Osteoblast (primary cell): ENCODE measurements around the gene CLEC1B. TPM values are rescaled to one million over a fixed set of nuclear protein-coding genes. Genes with fewer than 3 reads are reported as not detected.
"Not testable (repeated sequence)": the region's sequence is repeated elsewhere in the genome, so short reads cannot be mapped to it uniquely, and the experiment has no call there.

Source experiments
- DNase-seq: peaks from one replicate; pipeline ENCODE4 v3.0.0; 2011; ENCODE audit warnings: low spot score, mixed read lengths; ENCODE audit not compliant: insufficient read length; ENCODE audit errors: missing footprints
- H2AFZ ChIP-seq: 2 replicates; pipeline ENCODE4 v1.6.0; 2011; ENCODE audit warnings: mild to moderate bottlenecking, low read length
- H3K27ac ChIP-seq: 2 replicates; pipeline ENCODE4 v1.5.1; 2011; ENCODE audit warnings: mild to moderate bottlenecking, low read depth, low read length, moderate library complexity
- H3K27me3 ChIP-seq: 2 replicates; pipeline ENCODE4 v1.6.0; 2012; ENCODE audit warnings: mild to moderate bottlenecking, control low read depth, inconsistent platforms, low read length, moderate library complexity; ENCODE audit not compliant: insufficient read depth
- H3K36me3 ChIP-seq: 2 replicates; pipeline ENCODE4 v1.5.1; 2011; ENCODE audit warnings: mild to moderate bottlenecking, low read length, control low read depth, moderate library complexity; ENCODE audit not compliant: insufficient read depth
- H3K4me1 ChIP-seq: 2 replicates; pipeline ENCODE4 v1.5.1; 2011; ENCODE audit warnings: mild to moderate bottlenecking, low read length, control low read depth, moderate library complexity; ENCODE audit not compliant: insufficient read depth
- H3K4me2 ChIP-seq: 2 replicates; pipeline ENCODE4 v1.6.0; 2011; ENCODE audit warnings: mild to moderate bottlenecking, low read length; ENCODE audit not compliant: insufficient read depth
- H3K4me3 ChIP-seq: fragments of 200-600 bp; sonication (generic); 3 replicates; pipeline ENCODE4 v1.5.1; 2012; ENCODE audit warnings: mild to moderate bottlenecking, low read length, inconsistent platforms; ENCODE audit not compliant: insufficient read depth
- H3K79me2 ChIP-seq: 2 replicates; pipeline ENCODE4 v1.6.0; 2012; ENCODE audit warnings: mild to moderate bottlenecking, low read length, control low read depth, inconsistent platforms; ENCODE audit not compliant: insufficient read depth
- H3K9me3 ChIP-seq: 2 replicates; pipeline ENCODE4 v1.5.1; 2011; ENCODE audit warnings: low read depth, low read length, control low read depth
- H4K20me1 ChIP-seq: 2 replicates; pipeline ENCODE4 v1.6.0; 2012; ENCODE audit warnings: mild to moderate bottlenecking, low read length, control low read depth; ENCODE audit not compliant: insufficient read depth
- CTCF ChIP-seq: IDR thresholded peaks from 2 replicates; pipeline ENCODE4 v1.5.1; 2011; ENCODE audit warnings: mild to moderate bottlenecking, low read depth, low read length, moderate library complexity; ENCODE audit errors: extremely low read depth
- total RNA-seq: library from RNA; depleted of rRNA; stranded (reverse); fragments of >200 nt; gene quantifications from 2 replicates; pipeline ENCODE4 v1.2.3, GENCODE V29; 2012

The CLEC1B gene
- total RNA-seq, 1 donor: not detected

- Histone ChIP-seq H3K27me3 (no peaks in the 10 kb centered on the region), H3K4me3 (peak overlapping the region; percentile 26), H3K36me3 (no peaks in the 10 kb centered on the region), H2AFZ (peak overlapping the region; percentile 67), H4K20me1 (no peaks in the 10 kb centered on the region), H3K4me1 (peaks cover 12% of the 10 kb centered on the region), H3K79me2 (no peaks in the 10 kb centered on the region), H3K4me2 (peak overlapping the region; percentile 45), H3K9me3 (no peaks in the 10 kb centered on the region), H3K27ac (peak overlapping the region; percentile 74)
- DNase-seq: no peak
- no peak for TF ChIP-seq CTCF
Observed at GRCh38 chr12:10027311-10027710, 28.4 kb upstream of the CLEC1B start.

GRCh38 chr12:10026666-10027065 lies 27.7 kb upstream of the CLEC1B start:
- H4K20me1 ChIP-seq, H3K4me3 ChIP-seq, H3K9me3 ChIP-seq, H3K36me3 ChIP-seq, H2AFZ ChIP-seq, DNase-seq, H3K79me2 ChIP-seq, H3K27me3 ChIP-seq, H3K4me2 ChIP-seq: not testable (repeated sequence)
- Histone ChIP-seq H3K27ac (peak overlapping the region; percentile 74), H3K4me1 (peaks cover 12% of the 10 kb centered on the region)

GRCh38 chr12:10025236-10025635 lies 26.3 kb upstream of the CLEC1B start:
- TF ChIP-seq CTCF: no peak
- H3K4me3 ChIP-seq: no peak overlapping the region
- DNase-seq: no peak
- no peaks in the 10 kb centered on the region for H3K79me2 ChIP-seq
- no peaks in the 10 kb centered on the region for H3K9me3 ChIP-seq
- H3K36me3 ChIP-seq: no peaks in the 10 kb centered on the region
- no peaks in the 10 kb centered on the region for H4K20me1 ChIP-seq
- H3K4me1 ChIP-seq: peaks cover 6% of the 10 kb centered on the region
- no peaks in the 10 kb centered on the region for H3K27me3 ChIP-seq
- no peak overlapping the region for H2AFZ ChIP-seq
- H3K27ac ChIP-seq: no peak overlapping the region
- H3K4me2 ChIP-seq: no peak overlapping the region

- no peak overlapping the region for H3K27ac ChIP-seq
- no peaks in the 10 kb centered on the region for H3K9me3 ChIP-seq
- H3K4me1 ChIP-seq: no peaks in the 10 kb centered on the region
- no peak for TF ChIP-seq CTCF
- no peaks in the 10 kb centered on the region for H3K79me2 ChIP-seq
- no peak overlapping the region for H3K4me2 ChIP-seq
- H3K4me3 ChIP-seq: no peak overlapping the region
- no peak for DNase-seq
- no peaks in the 10 kb centered on the region for H3K36me3 ChIP-seq
- H4K20me1 ChIP-seq: no peaks in the 10 kb centered on the region
- no peak overlapping the region for H2AFZ ChIP-seq
- H3K27me3 ChIP-seq: no peaks in the 10 kb centered on the region
Observed at GRCh38 chr12:10021342-10021741, 22.4 kb upstream of the CLEC1B start.
